NB4 (cell line): Measurements from ENCODE around the gene FER.
A peak's percentile ranks its signal among the peaks of the same experiment; 100 is the strongest.

Source experiments
- DNase-seq: peaks from one replicate; pipeline ENCODE4 v3.0.0; 2010; ENCODE audit warnings: low read depth
- H3K4me3 ChIP-seq: one replicate; pipeline ENCODE4 v1.5.1; 2011; ENCODE audit warnings: mild to moderate bottlenecking, low read depth, low read length, moderate library complexity
- CTCF ChIP-seq: IDR thresholded peaks from one replicate; pipeline ENCODE4 v1.5.1; 2012; ENCODE audit warnings: low read depth, low read length
- MAX ChIP-seq: IDR thresholded peaks from 2 replicates; pipeline ENCODE4 v1.6.1; 2011; ENCODE audit warnings: low read depth, low read length
- MYC ChIP-seq: IDR thresholded peaks from 2 replicates; pipeline ENCODE4 v1.6.1; 2011; ENCODE audit warnings: low read depth, low read length
- POLR2A ChIP-seq: IDR thresholded peaks from 2 replicates; pipeline ENCODE4 v1.6.1; 2011; ENCODE audit warnings: mild to moderate bottlenecking; ENCODE audit not compliant: insufficient read length; ENCODE audit errors: extremely low read depth

FER gene

GRCh38 chr5:109186759-109187158 lies 439.1 kb downstream of the FER start:
- no peak overlapping the region for H3K4me3 ChIP-seq
- no peak for TF ChIP-seq POLR2A
- no peak for TF ChIP-seq CTCF
- TF ChIP-seq MAX = no peak
- TF ChIP-seq MYC = no peak
- DNase-seq = no peak

GRCh38 chr5:109191153-109191558 lies 443.5 kb downstream of the FER start:
- no peak overlapping the region for H3K4me3 ChIP-seq
- no peak for TF ChIP-seq MAX
- no peak for TF ChIP-seq MYC
- TF ChIP-seq POLR2A = no peak
- no peak for TF ChIP-seq CTCF
- DNase-seq = peak; percentile 38

- TF ChIP-seq MYC (no peak), CTCF (no peak), MAX (no peak), POLR2A (no peak)
- no peak for DNase-seq
Measured at GRCh38 chr5:109192027-109192426, 444.3 kb downstream of the FER start.

GRCh38 chr5:109192555-109193281 lies 445.0 kb downstream of the FER start:
- DNase-seq = no peak
- TF ChIP-seq CTCF (no peak), MAX (no peak), POLR2A (no peak), MYC (no peak)
- no peak overlapping the region for H3K4me3 ChIP-seq

More at GRCh38 chr5:109192027-109192426, 444.3 kb downstream of the FER start:
- H3K4me3 ChIP-seq = no peak overlapping the region

GRCh38 chr5:109195667-109196066 lies 448.0 kb downstream of the FER start:
- TF ChIP-seq POLR2A (no peak), MYC (no peak), MAX (no peak)
- H3K4me3 ChIP-seq = no peak overlapping the region
- DNase-seq = no peak

- DNase-seq = no peak
- H3K4me3 ChIP-seq = no peak overlapping the region
- no peak for TF ChIP-seq MAX
- no peak for TF ChIP-seq CTCF
- no peak for TF ChIP-seq MYC
- TF ChIP-seq POLR2A = no peak
Measured at GRCh38 chr5:109196087-109196822, 448.6 kb downstream of the FER start.
